Stimulated activated naive CD8-positive, alpha-beta T cell treated with anti-CD3 and anti-CD28 coated beads, Interleukin-15, Interleukin-2, amounts not matched to agents 100 ng/mL and 50 ng/mL, for 24 hours (primary cell): ENCODE measurements around the gene PIGR.
A peak's percentile ranks its signal among the peaks of the same experiment; 100 is the strongest.

Source experiments
- H3K27ac Mint-ChIP-seq: one replicate; pipeline ENCODE4 v1.8.0; 2021; ENCODE audit warnings: mild to moderate bottlenecking, mixed read lengths
- H3K27me3 Mint-ChIP-seq: one replicate; pipeline ENCODE4 v1.8.0; 2021; ENCODE audit warnings: mixed read lengths
- H3K36me3 Mint-ChIP-seq: one replicate; pipeline ENCODE4 v1.8.0; 2021; ENCODE audit warnings: low read depth, mixed read lengths
- H3K4me1 Mint-ChIP-seq: one replicate; pipeline ENCODE4 v1.8.0; 2021; ENCODE audit warnings: low read depth, mixed read lengths
- H3K4me3 Mint-ChIP-seq: one replicate; pipeline ENCODE4 v1.8.0; 2021; ENCODE audit warnings: mild to moderate bottlenecking, mixed read lengths
- H3K9me3 Mint-ChIP-seq: one replicate; pipeline ENCODE4 v1.8.0; 2021; ENCODE audit warnings: mixed read lengths

The PIGR gene

GRCh38 chr1:206951318-206952100 is 5.2 kb upstream of the PIGR start:
- Mint-ChIP-seq H3K4me1 (peaks cover 18% of the 10 kb centered on the region), H3K4me3 (no peak overlapping the region), H3K9me3 (no peaks in the 10 kb centered on the region), H3K27me3 (no peaks in the 10 kb centered on the region), H3K36me3 (no peaks in the 10 kb centered on the region), H3K27ac (no peak overlapping the region)

GRCh38 chr1:206949641-206950040 is 3.4 kb upstream of the PIGR start:
- peaks cover 4% of the 10 kb centered on the region for H3K27me3 Mint-ChIP-seq

GRCh38 chr1:206949208-206949607 is 2.9 kb upstream of the PIGR start:
- peaks cover 3% of the 10 kb centered on the region for H3K4me1 Mint-ChIP-seq
- H3K4me3 Mint-ChIP-seq: no peak overlapping the region
- H3K9me3 Mint-ChIP-seq: no peaks in the 10 kb centered on the region
- H3K36me3 Mint-ChIP-seq: no peaks in the 10 kb centered on the region
- H3K27ac Mint-ChIP-seq: no peak overlapping the region
- peaks cover 7% of the 10 kb centered on the region for H3K27me3 Mint-ChIP-seq

More at GRCh38 chr1:206949641-206950040, 3.4 kb upstream of the PIGR start:
- Mint-ChIP-seq H3K4me1 (peaks cover 5% of the 10 kb centered on the region), H3K27ac (no peak overlapping the region), H3K9me3 (no peaks in the 10 kb centered on the region), H3K4me3 (no peak overlapping the region), H3K36me3 (no peaks in the 10 kb centered on the region)

GRCh38 chr1:206947255-206947654 is 989 bp upstream of the PIGR start:
- Mint-ChIP-seq H3K4me1 (peaks cover 3% of the 10 kb centered on the region), H3K27ac (no peak overlapping the region), H3K27me3 (peaks cover 7% of the 10 kb centered on the region), H3K36me3 (no peaks in the 10 kb centered on the region), H3K4me3 (no peak overlapping the region), H3K9me3 (no peaks in the 10 kb centered on the region)

GRCh38 chr1:206945779-206946178 is 487 bp downstream of the PIGR start:
- H3K9me3 Mint-ChIP-seq: no peaks in the 10 kb centered on the region
- H3K4me1 Mint-ChIP-seq: peaks cover 3% of the 10 kb centered on the region
- peaks cover 7% of the 10 kb centered on the region for H3K27me3 Mint-ChIP-seq
- H3K36me3 Mint-ChIP-seq: no peaks in the 10 kb centered on the region
- no peak overlapping the region for H3K4me3 Mint-ChIP-seq
- no peak overlapping the region for H3K27ac Mint-ChIP-seq

- Mint-ChIP-seq H3K36me3 (no peaks in the 10 kb centered on the region), H3K27me3 (peaks cover 7% of the 10 kb centered on the region), H3K4me3 (no peak overlapping the region), H3K9me3 (no peaks in the 10 kb centered on the region), H3K4me1 (peaks cover 3% of the 10 kb centered on the region), H3K27ac (no peak overlapping the region)
Measured at GRCh38 chr1:206944703-206945102, 1.6 kb downstream of the PIGR start.

GRCh38 chr1:206941766-206942418 is 4.4 kb downstream of the PIGR start:
- no peaks in the 10 kb centered on the region for H3K36me3 Mint-ChIP-seq
- no peaks in the 10 kb centered on the region for H3K9me3 Mint-ChIP-seq
- H3K27me3 Mint-ChIP-seq: peaks cover 7% of the 10 kb centered on the region
- H3K4me1 Mint-ChIP-seq: peaks cover 3% of the 10 kb centered on the region
- no peak overlapping the region for H3K4me3 Mint-ChIP-seq
- H3K27ac Mint-ChIP-seq: no peak overlapping the region

- H3K9me3 Mint-ChIP-seq: no peaks in the 10 kb centered on the region
- H3K36me3 Mint-ChIP-seq: no peaks in the 10 kb centered on the region
- no peak overlapping the region for H3K27ac Mint-ChIP-seq
- no peak overlapping the region for H3K4me3 Mint-ChIP-seq
- peaks cover 7% of the 10 kb centered on the region for H3K27me3 Mint-ChIP-seq
- H3K4me1 Mint-ChIP-seq: peaks cover 3% of the 10 kb centered on the region
Measured at GRCh38 chr1:206940588-206940936, 5.7 kb downstream of the PIGR start.

- Mint-ChIP-seq H3K27me3 (peaks cover 6% of the 10 kb centered on the region), H3K36me3 (no peaks in the 10 kb centered on the region), H3K9me3 (no peaks in the 10 kb centered on the region), H3K27ac (peak overlapping the region; percentile 33), H3K4me1 (peaks cover 3% of the 10 kb centered on the region), H3K4me3 (no peak overlapping the region)
Measured at GRCh38 chr1:206939841-206940587, 6.3 kb downstream of the PIGR start.

- H3K9me3 Mint-ChIP-seq: no peaks in the 10 kb centered on the region
- H3K36me3 Mint-ChIP-seq: no peaks in the 10 kb centered on the region
- no peaks in the 10 kb centered on the region for H3K27me3 Mint-ChIP-seq
- no peak overlapping the region for H3K27ac Mint-ChIP-seq
- no peaks in the 10 kb centered on the region for H3K4me1 Mint-ChIP-seq
- no peak overlapping the region for H3K4me3 Mint-ChIP-seq
Measured at GRCh38 chr1:206939131-206939530, 7.1 kb downstream of the PIGR start.

GRCh38 chr1:206937425-206937824 is 8.8 kb downstream of the PIGR start:
- Mint-ChIP-seq H3K4me1 (peaks cover 11% of the 10 kb centered on the region), H3K4me3 (no peak overlapping the region), H3K27me3 (no peaks in the 10 kb centered on the region), H3K36me3 (no peaks in the 10 kb centered on the region), H3K9me3 (no peaks in the 10 kb centered on the region), H3K27ac (no peak overlapping the region)

- Mint-ChIP-seq H3K27me3 (no peaks in the 10 kb centered on the region), H3K4me1 (peaks cover 30% of the 10 kb centered on the region), H3K27ac (no peak overlapping the region), H3K9me3 (no peaks in the 10 kb centered on the region), H3K4me3 (no peak overlapping the region), H3K36me3 (no peaks in the 10 kb centered on the region)
Measured at GRCh38 chr1:206935491-206936067, 10.7 kb downstream of the PIGR start.

GRCh38 chr1:206933333-206933945 is 12.8 kb downstream of the PIGR start:
- Mint-ChIP-seq H3K4me3 (no peak overlapping the region), H3K36me3 (no peaks in the 10 kb centered on the region), H3K27ac (peak overlapping the region; percentile 60), H3K4me1 (peaks cover 50% of the 10 kb centered on the region), H3K27me3 (no peaks in the 10 kb centered on the region), H3K9me3 (no peaks in the 10 kb centered on the region)

GRCh38 chr1:206932177-206932576 is 14.1 kb downstream of the PIGR start:
- peak overlapping the region; percentile 52 for H3K27ac Mint-ChIP-seq
- H3K4me1 Mint-ChIP-seq: peaks cover 63% of the 10 kb centered on the region
- no peak overlapping the region for H3K4me3 Mint-ChIP-seq
- H3K36me3 Mint-ChIP-seq: no peaks in the 10 kb centered on the region
- H3K27me3 Mint-ChIP-seq: no peaks in the 10 kb centered on the region
- no peaks in the 10 kb centered on the region for H3K9me3 Mint-ChIP-seq
